ENCODE measurements around the gene POLD3. TPM values are rescaled to one million over a fixed set of nuclear protein-coding genes. Genes with fewer than 3 reads are reported as not detected.

Gene POLD3
- polyA plus RNA-seq, 2 of the 4 experiments (the other 2 are of a cell fraction), result 20.7 to 36.3 TPM

GRCh38 chr11:74637700-74638099 lies 45.3 kb downstream of the POLD3 start:
- CTCF ChIA-PET, result interaction anchor here (0.6 to 11.9 kb wide), 7 partner anchors 24 to 650 kb away, joined by 3 to 122 read pairs (median 3); no protein-coding TSS in a partner anchor
- ATAC-seq (no peak), DNase-seq (ENCODE audit: low read depth in 1 of 2, low spot score in 1 of 2) (no peak), FAIRE-seq (no peak)
- POLR2A ChIA-PET, result no interaction called here
- TF ChIP-seq JUN (IDR thresholded peaks at IDR 0.05), result no peak
- TF ChIP-seq NFE2L2 (conservative IDR thresholded peaks at IDR 0.05; ENCODE audit: low read length), result no peak
- no peak for TF ChIP-seq FOSL2 (IDR thresholded peaks at IDR 0.05)
- no peak for TF ChIP-seq FOSL2 (CRISPR knock-in tag; IDR thresholded peaks at IDR 0.05)
- TF ChIP-seq, protein P1, sequence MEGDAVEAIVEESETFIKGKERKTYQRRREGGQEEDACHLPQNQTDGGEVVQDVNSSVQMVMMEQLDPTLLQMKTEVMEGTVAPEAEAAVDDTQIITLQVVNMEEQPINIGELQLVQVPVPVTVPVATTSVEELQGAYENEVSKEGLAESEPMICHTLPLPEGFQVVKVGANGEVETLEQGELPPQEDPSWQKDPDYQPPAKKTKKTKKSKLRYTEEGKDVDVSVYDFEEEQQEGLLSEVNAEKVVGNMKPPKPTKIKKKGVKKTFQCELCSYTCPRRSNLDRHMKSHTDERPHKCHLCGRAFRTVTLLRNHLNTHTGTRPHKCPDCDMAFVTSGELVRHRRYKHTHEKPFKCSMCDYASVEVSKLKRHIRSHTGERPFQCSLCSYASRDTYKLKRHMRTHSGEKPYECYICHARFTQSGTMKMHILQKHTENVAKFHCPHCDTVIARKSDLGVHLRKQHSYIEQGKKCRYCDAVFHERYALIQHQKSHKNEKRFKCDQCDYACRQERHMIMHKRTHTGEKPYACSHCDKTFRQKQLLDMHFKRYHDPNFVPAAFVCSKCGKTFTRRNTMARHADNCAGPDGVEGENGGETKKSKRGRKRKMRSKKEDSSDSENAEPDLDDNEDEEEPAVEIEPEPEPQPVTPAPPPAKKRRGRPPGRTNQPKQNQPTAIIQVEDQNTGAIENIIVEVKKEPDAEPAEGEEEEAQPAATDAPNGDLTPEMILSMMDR (IDR thresholded peaks at IDR 0.05), result no peak
- TF ChIP-seq HOXB13 (CRISPR knock-in tag; IDR thresholded peaks at IDR 0.05; ENCODE audit: low read depth), result no peak
- TF ChIP-seq BCL3 (IDR thresholded peaks at IDR 0.05), result no peak
- Histone ChIP-seq H3K4me1 (peaks cover 45% of the 10 kb centered on the region), H3K4me3 (no peak overlapping the region), H3K9me3 (no peaks in the 10 kb centered on the region), H3K4me2 (no peak overlapping the region), H3K27ac (peak overlapping the region; percentile 20 to 44; a peak in 3 of 6 replicates)
- WGBS (ENCODE audit: missing lambda C conversion rate), result 91% methylated on average over 1 of the region's 1 CpG

DNA sequence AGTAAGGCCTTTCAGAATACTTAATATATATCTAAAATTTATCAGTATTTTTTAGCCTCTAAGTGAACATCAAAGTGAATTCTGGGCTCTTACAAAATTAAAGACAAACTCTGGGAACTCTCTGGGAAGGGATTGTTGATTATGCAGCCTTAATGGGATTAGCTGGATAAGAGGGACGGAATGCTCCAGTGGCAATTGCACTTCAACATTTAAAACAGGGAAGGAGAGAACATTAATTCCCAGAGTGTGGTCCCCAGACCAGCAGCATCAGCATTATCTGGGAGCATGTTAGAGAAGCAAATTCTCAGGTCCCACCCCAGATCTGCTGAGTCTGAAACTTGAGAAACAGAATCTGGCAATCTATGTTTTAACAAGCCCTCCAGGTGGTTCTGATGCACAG lies 46.5 kb downstream of the POLD3 start:
- ChIA-PET POLR2A (no interaction called here), CTCF (interaction anchor here (0.7 to 11.9 kb wide), 7 partner anchors 23 to 101 kb away, joined by 3 to 122 read pairs (median 5); no protein-coding TSS in a partner anchor)
- no peak overlapping the region for H3K27ac ChIP-seq
- DNase-seq (ENCODE audit: low read depth in 1 of 2, low spot score in 1 of 2) (no peak), FAIRE-seq (no peak), ATAC-seq (no peak)
- peaks cover 33% of the 10 kb centered on the region for H3K4me1 ChIP-seq
- no peak for TF ChIP-seq HOXB13 (CRISPR knock-in tag; IDR thresholded peaks at IDR 0.05; ENCODE audit: low read depth)
- TF ChIP-seq HMGXB4 (CRISPR knock-in tag; IDR thresholded peaks at IDR 0.05; ENCODE audit: borderline replicate concordance), result no peak
- no peak for TF ChIP-seq USF2 (IDR thresholded peaks at IDR 0.05)
- TF ChIP-seq HOXA7 (CRISPR knock-in tag; IDR thresholded peaks at IDR 0.05), result no peak
- no peak for TF ChIP-seq EP300 (IDR thresholded peaks at IDR 0.05)
- no peak for TF ChIP-seq MAZ (IDR thresholded peaks at IDR 0.05; ENCODE audit: borderline replicate concordance, low read depth, low read length)
- no peak for TF ChIP-seq REST (IDR thresholded peaks at IDR 0.05)
- H3K9me3 ChIP-seq, result no peaks in the 10 kb centered on the region
- WGBS (ENCODE audit: missing lambda C conversion rate), result 96% methylated on average over 1 of the region's 1 CpG
- H3K4me2 ChIP-seq, result no peak overlapping the region
- H3K4me3 ChIP-seq, result no peak overlapping the region

Data from A549 (cell line).